HG03342 (cell line): ENCODE measurements around the gene PPIL6.

Experiments used
- ATAC-seq: cut with Tn5 transposase; IDR thresholded peaks from one replicate; pipeline ENCODE4 v1.9.1; 2021; ENCODE audit warnings: mild to moderate bottlenecking, moderate library complexity; ENCODE audit not compliant: unreplicated experiment

The PPIL6 gene

GRCh38 chr6:109406196-109406595 lies 34.2 kb downstream of the PPIL6 start:
- ATAC-seq: no peak

GRCh38 chr6:109397020-109397419 lies 43.4 kb downstream of the PPIL6 start:
- ATAC-seq: no peak

GRCh38 chr6:109396046-109396718 lies 44.2 kb downstream of the PPIL6 start:
- ATAC-seq: no peak

GRCh38 chr6:109393886-109394281 lies 46.5 kb downstream of the PPIL6 start:
- no peak for ATAC-seq

- ATAC-seq: no peak
These were observed 47.1 kb downstream of the PPIL6 start for GRCh38 chr6:109393157-109393885.

GRCh38 chr6:109389650-109390274 lies 50.7 kb downstream of the PPIL6 start:
- ATAC-seq: no peak

- ATAC-seq: no peak
These were observed 52.2 kb downstream of the PPIL6 start for GRCh38 chr6:109388265-109388664.

GRCh38 chr6:109383438-109383940 lies 56.9 kb downstream of the PPIL6 start:
- ATAC-seq: no peak

- ATAC-seq: peak; percentile 70
These were observed 57.6 kb downstream of the PPIL6 start for GRCh38 chr6:109382576-109383437.

GRCh38 chr6:109381747-109382575 lies 58.5 kb downstream of the PPIL6 start, which contains the start of gene CD164:
CD164 (minus strand) TSS chr6:109382467; CDS start chr6:109382378, 89 bp downstream.
- ATAC-seq: peak; percentile 46

GRCh38 chr6:109381061-109381746 lies 59.2 kb downstream of the PPIL6 start:
- ATAC-seq: no peak

- ATAC-seq: no peak
These were observed 60.7 kb downstream of the PPIL6 start for GRCh38 chr6:109379711-109380110.

GRCh38 chr6:109377717-109378116 lies 62.7 kb downstream of the PPIL6 start:
- ATAC-seq: no peak

GRCh38 chr6:109374326-109374892 lies 66.0 kb downstream of the PPIL6 start:
- no peak for ATAC-seq

GRCh38 chr6:109373762-109374161 lies 66.7 kb downstream of the PPIL6 start:
- peak; percentile 96 for ATAC-seq

- no peak for ATAC-seq
These were observed 67.1 kb downstream of the PPIL6 start for GRCh38 chr6:109373331-109373730.

- no peak for ATAC-seq
These were observed 68.3 kb downstream of the PPIL6 start for GRCh38 chr6:109372130-109372529.

GRCh38 chr6:109370792-109371191 lies 69.6 kb downstream of the PPIL6 start:
- ATAC-seq: no peak

- no peak for ATAC-seq
These were observed 70.1 kb downstream of the PPIL6 start for GRCh38 chr6:109370336-109370735.
